Measurements from ENCODE around the gene KLHDC9. TPM values are rescaled to one million over a fixed set of nuclear protein-coding genes. Genes with fewer than 3 reads are reported as not detected.

Gene KLHDC9
- total RNA-seq, 6 donors from 2014 or later = 6.5 to 12.3 (median 7.4) TPM; not detected in 1

DNA sequence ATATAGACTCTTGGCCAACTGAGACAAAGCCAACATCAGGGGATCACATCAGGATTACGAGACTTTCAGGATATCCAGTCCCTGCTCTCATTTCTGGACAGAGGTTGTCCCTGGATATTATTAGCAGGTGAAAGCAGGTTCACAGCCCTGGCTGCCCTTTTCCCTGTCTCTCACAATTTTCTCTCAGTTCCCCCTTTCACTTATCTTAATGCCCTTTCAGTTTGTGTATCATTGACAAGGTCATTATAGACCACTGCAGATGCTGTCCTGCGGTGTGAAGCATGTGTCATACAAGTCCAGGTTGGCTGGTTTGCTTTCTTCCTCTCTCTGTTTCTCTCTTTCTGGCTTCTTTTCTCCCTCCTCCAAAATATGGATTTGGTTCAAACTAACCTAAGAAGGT, 2.1 kb upstream of the KLHDC9 start:
- DNase-seq (no peak), ATAC-seq (ENCODE audit: low FRiP score in 2 of 2) (no peak)
- Histone ChIP-seq H3K27ac (peak overlapping the region in 3 of 4 donors; percentile 29 to 79 (median 35)), H3K9me3 (no peaks in the 10 kb centered on the region), H3K4me1 (peaks cover 21 to 30% (median 26%) of the 10 kb centered on the region in 4 donors), H3K27me3 (no peaks in the 10 kb centered on the region), H3K4me3 (no peak overlapping the region), H3K36me3 (peaks cover 0 to 9% (median 2%) of the 10 kb centered on the region in 4 donors)
- WGBS, 2 donors = 94 to 100% methylated on average over 2 of the region's 2 CpGs
- no peak for TF ChIP-seq POLR2A (IDR thresholded peaks at IDR 0.05)
- no peak for TF ChIP-seq EP300 (IDR thresholded peaks at IDR 0.05)
- TF ChIP-seq POLR2AphosphoS5 (IDR thresholded peaks at IDR 0.05) = no peak
- TF ChIP-seq, protein P1, sequence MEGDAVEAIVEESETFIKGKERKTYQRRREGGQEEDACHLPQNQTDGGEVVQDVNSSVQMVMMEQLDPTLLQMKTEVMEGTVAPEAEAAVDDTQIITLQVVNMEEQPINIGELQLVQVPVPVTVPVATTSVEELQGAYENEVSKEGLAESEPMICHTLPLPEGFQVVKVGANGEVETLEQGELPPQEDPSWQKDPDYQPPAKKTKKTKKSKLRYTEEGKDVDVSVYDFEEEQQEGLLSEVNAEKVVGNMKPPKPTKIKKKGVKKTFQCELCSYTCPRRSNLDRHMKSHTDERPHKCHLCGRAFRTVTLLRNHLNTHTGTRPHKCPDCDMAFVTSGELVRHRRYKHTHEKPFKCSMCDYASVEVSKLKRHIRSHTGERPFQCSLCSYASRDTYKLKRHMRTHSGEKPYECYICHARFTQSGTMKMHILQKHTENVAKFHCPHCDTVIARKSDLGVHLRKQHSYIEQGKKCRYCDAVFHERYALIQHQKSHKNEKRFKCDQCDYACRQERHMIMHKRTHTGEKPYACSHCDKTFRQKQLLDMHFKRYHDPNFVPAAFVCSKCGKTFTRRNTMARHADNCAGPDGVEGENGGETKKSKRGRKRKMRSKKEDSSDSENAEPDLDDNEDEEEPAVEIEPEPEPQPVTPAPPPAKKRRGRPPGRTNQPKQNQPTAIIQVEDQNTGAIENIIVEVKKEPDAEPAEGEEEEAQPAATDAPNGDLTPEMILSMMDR (IDR thresholded peaks at IDR 0.05) = no peak

DNA sequence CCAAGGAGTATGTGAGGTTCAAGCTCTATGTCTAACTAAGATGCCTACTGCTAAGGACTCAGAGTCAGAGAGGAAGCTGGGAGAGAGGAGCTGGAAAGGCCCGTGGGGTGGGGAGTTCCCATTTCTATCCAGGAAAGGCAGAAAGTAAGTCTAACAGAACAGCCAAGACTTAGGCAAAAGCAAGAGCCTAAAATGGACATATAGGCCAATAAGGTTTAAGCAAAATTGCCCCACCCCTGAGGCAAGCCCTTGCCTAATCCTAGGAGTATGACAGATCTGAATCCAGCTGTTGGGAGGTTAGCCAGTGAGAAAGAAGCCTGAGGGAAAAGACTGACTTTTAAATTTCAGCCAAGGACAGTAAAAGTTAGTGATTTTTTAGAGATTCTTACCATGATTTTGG, 1.6 kb upstream of the KLHDC9 start:
- H3K27me3 ChIP-seq = no peaks in the 10 kb centered on the region
- no peaks in the 10 kb centered on the region for H3K9me3 ChIP-seq
- TF ChIP-seq POLR2AphosphoS5 (IDR thresholded peaks at IDR 0.05) (peak; percentile 31 to 42), POLR2A (IDR thresholded peaks at IDR 0.05) (no peak)
- ATAC-seq (ENCODE audit: low FRiP score in 2 of 2) (peak in 1 of 2 donors; percentile 84), DNase-seq (no peak)
- WGBS, 2 donors = 17 to 18% methylated on average over 1 of the region's 1 CpG
- peak overlapping the region in 3 of 4 donors; percentile 38 to 79 (median 52) for H3K27ac ChIP-seq
- H3K4me1 ChIP-seq = peaks cover 21 to 30% (median 26%) of the 10 kb centered on the region in 4 donors
- H3K4me3 ChIP-seq = no peak overlapping the region
- H3K36me3 ChIP-seq = peaks cover 0 to 14% (median 6%) of the 10 kb centered on the region in 4 donors

DNA sequence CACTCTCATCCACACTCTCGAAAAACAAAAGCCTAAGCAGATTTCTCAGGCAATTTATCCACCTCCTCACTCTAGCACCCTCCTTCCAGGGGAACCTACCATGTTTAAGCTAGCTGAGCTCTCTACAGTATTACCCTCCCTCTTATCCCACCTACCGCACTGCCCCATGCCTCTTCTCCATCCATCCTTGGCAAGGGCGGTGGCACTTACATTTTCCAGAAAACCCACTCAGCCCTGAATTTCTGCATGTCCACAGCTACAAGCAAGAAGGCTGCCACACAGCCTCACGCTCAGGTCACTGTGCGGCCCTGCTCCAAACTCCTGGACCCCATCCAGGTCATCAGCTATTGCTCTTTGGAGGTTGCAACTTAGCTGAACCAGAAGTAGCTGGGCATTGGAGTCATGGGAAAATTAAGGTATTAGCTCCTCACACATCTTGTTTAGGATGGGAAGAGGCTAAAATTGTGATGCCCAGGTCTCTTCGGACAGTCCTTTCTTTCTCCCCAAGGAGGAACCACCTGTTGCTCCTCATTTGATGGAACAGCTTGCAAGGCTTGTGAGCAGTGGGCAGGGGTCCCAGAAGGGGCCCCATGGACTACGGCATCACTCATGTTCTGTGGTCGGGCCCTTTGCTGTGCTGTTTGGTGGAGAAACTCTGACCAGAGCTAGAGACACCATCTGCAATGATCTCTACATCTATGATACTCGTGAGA, 1.1 kb downstream of the KLHDC9 start:
- H3K9me3 ChIP-seq = no peaks in the 10 kb centered on the region
- no peak for DNase-seq
- no peaks in the 10 kb centered on the region for H3K27me3 ChIP-seq
- ATAC-seq (ENCODE audit: low FRiP score in 2 of 2) = no peak
- peaks cover 5 to 24% (median 11%) of the 10 kb centered on the region in 4 donors for H3K36me3 ChIP-seq
- H3K27ac ChIP-seq = no peak overlapping the region
- TF ChIP-seq, protein P1 (IDR thresholded peaks at IDR 0.05) = no peak
- H3K4me3 ChIP-seq = peak overlapping the region in 3 of 4 donors; percentile 59 to 74 (median 73)
- WGBS, 2 donors = 82 to 86% methylated on average over 9 of the region's 9 CpGs
- peaks cover 19 to 30% (median 23%) of the 10 kb centered on the region in 4 donors for H3K4me1 ChIP-seq

DNA sequence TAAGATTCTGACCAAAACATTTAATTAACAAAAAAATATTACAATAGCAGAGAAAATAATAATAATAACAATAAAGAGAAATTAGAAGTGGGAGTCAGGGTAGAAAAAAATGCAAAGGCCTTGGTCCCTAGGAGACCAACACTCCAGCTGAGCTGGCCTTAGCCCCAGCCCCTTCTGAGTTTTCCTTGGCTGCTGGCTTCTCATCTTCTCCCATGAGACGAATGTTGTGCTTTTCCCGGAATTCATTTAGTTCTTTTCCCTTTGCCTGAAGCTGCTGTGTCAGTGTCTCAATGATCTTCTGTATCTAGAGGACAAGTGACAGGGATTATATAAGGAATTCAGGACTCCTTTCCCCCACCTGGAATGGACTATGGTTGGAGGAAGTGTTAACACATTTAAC, 2.4 kb downstream of the KLHDC9 start:
- H3K27ac ChIP-seq = no peak overlapping the region
- peaks cover 19 to 30% (median 23%) of the 10 kb centered on the region in 4 donors for H3K4me1 ChIP-seq
- no peaks in the 10 kb centered on the region for H3K27me3 ChIP-seq
- WGBS, 2 donors = 81 to 89% methylated on average over 2 of the region's 2 CpGs
- H3K36me3 ChIP-seq = peaks cover 5 to 24% (median 11%) of the 10 kb centered on the region in 4 donors
- no peak for DNase-seq
- ATAC-seq (ENCODE audit: low FRiP score in 2 of 2) = no peak
- TF ChIP-seq POLR2AphosphoS5 (IDR thresholded peaks at IDR 0.05) = no peak
- TF ChIP-seq POLR2A (IDR thresholded peaks at IDR 0.05) = no peak
- TF ChIP-seq, protein P1 (IDR thresholded peaks at IDR 0.05) = no peak
- no peak for TF ChIP-seq EP300 (IDR thresholded peaks at IDR 0.05)
- H3K9me3 ChIP-seq = no peaks in the 10 kb centered on the region
- no peak overlapping the region for H3K4me3 ChIP-seq

DNA sequence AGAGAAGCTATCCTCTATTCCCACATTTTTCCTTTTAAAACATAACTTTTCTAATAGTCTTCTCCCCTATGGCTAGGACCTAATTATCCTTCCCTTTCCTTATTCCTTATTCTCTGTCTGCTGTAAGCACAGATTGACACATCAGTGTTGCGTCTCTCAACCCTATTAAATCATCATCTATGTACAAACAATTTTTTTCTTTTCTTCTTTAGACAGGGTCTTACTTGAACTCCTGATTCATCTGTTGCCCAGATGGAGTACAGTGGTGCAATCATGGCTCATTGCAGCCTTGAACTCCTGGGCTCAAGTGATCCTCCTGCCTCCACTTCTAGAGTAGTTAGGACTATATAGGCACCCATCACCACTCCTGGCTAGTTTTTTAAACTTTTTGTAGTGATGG, 8.3 kb downstream of the KLHDC9 start:
- Histone ChIP-seq H3K27me3 (no peaks in the 10 kb centered on the region), H3K4me3 (no peak overlapping the region), H3K27ac (no peak overlapping the region), H3K36me3 (peaks cover 4 to 22% (median 11%) of the 10 kb centered on the region in 4 donors), H3K9me3 (no peaks in the 10 kb centered on the region), H3K4me1 (no peaks in the 10 kb centered on the region)
- TF ChIP-seq, protein P1 (IDR thresholded peaks at IDR 0.05) = no peak
- TF ChIP-seq POLR2A (IDR thresholded peaks at IDR 0.05) (no peak), POLR2AphosphoS5 (IDR thresholded peaks at IDR 0.05) (no peak), EP300 (IDR thresholded peaks at IDR 0.05) (no peak)
- WGBS, 2 donors = 93 to 96% methylated on average over 1 of the region's 1 CpG
- no peak for DNase-seq
- ATAC-seq (ENCODE audit: low FRiP score in 2 of 2) = no peak
